Chondrocyte (in vitro differentiated cells): ENCODE data around the gene AK2. TPM values are rescaled to one million over a fixed set of nuclear protein-coding genes. Genes with fewer than 3 reads are reported as not detected.
A peak's percentile ranks its signal among the peaks of the same experiment; 100 is the strongest.

Source experiments
- DNase-seq: peaks from one replicate; pipeline ENCODE4 v3.0.0; 2021; ENCODE audit warnings: mixed read lengths, low spot score
- H3K27ac Mint-ChIP-seq: one replicate; pipeline ENCODE4 v1.8.0; 2021; ENCODE audit warnings: mild to moderate bottlenecking, moderate library complexity, mixed read lengths; ENCODE audit not compliant: unreplicated experiment
- H3K27me3 Mint-ChIP-seq: 2 replicates; pipeline ENCODE4 v1.8.0; 2021; ENCODE audit warnings: low read depth, mixed read lengths
- H3K36me3 Mint-ChIP-seq: 2 replicates; pipeline ENCODE4 v1.8.0; 2021; ENCODE audit warnings: low read depth, mixed read lengths
- H3K4me1 Mint-ChIP-seq: 2 replicates; pipeline ENCODE4 v1.8.0; 2021; ENCODE audit warnings: low read depth, mild to moderate bottlenecking, mixed read lengths
- H3K4me3 Mint-ChIP-seq: one replicate; pipeline ENCODE4 v1.8.0; 2021; ENCODE audit warnings: mild to moderate bottlenecking, moderate library complexity, mixed read lengths; ENCODE audit not compliant: unreplicated experiment
- H3K9me3 Mint-ChIP-seq: 2 replicates; pipeline ENCODE4 v1.8.0; 2021; ENCODE audit warnings: low read depth, mixed read lengths
- total RNA-seq: library from RNA; stranded (reverse); gene quantifications from 3 replicates; pipeline ENCODE4 v1.2.1, GENCODE V29; 2021
- TF ChIP-seq, protein P1 (sequence below): fragments of 200-600 bp; sonication (generic); IDR thresholded peaks from 2 replicates; pipeline ENCODE4 v1.5.0; 2021; ENCODE audit warnings: antibody characterized with exemption, mild to moderate bottlenecking, moderate library complexity

AK2 gene
- total RNA-seq, 1 donor from 2014 or later: 94.9 TPM

DNA sequence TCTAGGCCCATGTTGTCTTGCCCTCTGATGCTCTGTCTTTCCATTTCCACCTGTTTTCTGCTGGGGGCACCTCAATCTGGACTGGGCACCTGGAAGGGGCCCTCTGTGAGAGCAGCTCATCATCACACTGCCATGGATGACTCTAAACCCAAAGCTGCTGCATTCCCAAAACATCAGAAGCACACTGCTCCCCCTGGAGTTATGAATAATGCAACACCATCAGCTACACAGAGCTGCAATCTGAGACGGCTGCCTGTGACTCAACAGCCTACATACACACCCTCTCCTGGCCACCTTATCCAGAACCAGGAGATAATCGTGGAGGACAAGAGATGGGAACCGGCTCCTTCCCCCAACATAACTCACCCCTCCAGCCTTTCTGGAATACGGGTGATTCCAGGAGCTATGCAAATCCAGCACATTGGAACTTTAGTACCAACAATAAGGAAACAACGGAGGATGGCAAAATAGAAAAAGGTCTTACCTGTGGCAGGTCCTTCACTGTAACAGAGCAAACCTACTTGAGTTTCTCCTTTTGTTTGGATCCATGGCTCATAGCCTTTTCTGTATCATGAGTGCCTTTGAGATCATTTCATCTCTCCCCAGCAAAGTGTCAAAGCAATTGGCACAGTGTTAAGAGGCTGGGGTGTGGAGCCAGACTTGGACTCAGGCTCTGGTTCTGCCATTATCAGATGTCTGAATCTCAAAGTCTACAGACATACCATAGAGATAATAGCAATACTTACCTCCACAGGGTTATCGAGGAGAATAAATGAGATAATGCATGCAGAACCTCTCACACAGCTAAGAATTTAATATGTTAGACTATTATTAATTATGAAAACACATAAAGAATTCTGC, 29.3 kb downstream of the AK2 start:
- H3K4me3 Mint-ChIP-seq: no peak overlapping the region
- DNase-seq: no peak
- H3K4me1 Mint-ChIP-seq: peaks cover 41% of the 10 kb centered on the region
- H3K27ac Mint-ChIP-seq: peak overlapping the region; percentile 75
- no peaks in the 10 kb centered on the region for H3K9me3 Mint-ChIP-seq
- H3K36me3 Mint-ChIP-seq: peaks cover 15% of the 10 kb centered on the region
- no peaks in the 10 kb centered on the region for H3K27me3 Mint-ChIP-seq
- TF ChIP-seq, protein P1, sequence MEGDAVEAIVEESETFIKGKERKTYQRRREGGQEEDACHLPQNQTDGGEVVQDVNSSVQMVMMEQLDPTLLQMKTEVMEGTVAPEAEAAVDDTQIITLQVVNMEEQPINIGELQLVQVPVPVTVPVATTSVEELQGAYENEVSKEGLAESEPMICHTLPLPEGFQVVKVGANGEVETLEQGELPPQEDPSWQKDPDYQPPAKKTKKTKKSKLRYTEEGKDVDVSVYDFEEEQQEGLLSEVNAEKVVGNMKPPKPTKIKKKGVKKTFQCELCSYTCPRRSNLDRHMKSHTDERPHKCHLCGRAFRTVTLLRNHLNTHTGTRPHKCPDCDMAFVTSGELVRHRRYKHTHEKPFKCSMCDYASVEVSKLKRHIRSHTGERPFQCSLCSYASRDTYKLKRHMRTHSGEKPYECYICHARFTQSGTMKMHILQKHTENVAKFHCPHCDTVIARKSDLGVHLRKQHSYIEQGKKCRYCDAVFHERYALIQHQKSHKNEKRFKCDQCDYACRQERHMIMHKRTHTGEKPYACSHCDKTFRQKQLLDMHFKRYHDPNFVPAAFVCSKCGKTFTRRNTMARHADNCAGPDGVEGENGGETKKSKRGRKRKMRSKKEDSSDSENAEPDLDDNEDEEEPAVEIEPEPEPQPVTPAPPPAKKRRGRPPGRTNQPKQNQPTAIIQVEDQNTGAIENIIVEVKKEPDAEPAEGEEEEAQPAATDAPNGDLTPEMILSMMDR: peak; percentile 83

DNA sequence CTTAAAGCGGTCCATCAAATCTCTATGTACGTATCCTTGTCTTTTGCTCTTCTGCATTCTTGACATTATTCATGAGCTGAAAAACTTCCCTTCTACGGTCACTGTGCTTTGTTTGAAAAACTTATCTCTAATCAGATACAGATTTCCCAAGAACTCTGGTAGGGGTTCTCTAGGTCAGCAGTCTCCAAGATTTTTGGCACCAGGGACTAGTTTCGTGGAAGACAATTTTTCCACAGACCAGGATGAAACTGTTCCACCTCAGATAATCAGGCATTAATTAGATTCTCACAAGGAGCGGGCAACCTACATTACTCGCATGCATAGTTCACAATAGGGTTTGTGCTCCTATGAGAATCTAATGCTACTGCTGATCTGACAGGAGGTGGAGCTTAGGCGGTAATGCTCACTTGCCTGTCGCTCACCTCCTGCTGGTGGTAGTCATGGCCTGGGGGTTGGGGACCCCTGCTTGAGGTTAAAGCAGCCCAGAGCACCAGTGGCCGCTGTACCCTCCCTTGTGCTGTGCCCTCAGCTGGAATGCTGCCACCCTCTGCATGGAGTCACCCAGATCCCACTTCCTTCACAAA, 30.8 kb downstream of the AK2 start:
- H3K4me1 Mint-ChIP-seq: peaks cover 26% of the 10 kb centered on the region
- peak overlapping the region; percentile 9 for H3K27ac Mint-ChIP-seq
- H3K9me3 Mint-ChIP-seq: no peaks in the 10 kb centered on the region
- peaks cover 8% of the 10 kb centered on the region for H3K36me3 Mint-ChIP-seq
- no peak overlapping the region for H3K4me3 Mint-ChIP-seq
- no peak for DNase-seq
- TF ChIP-seq, protein P1: no peak
- no peaks in the 10 kb centered on the region for H3K27me3 Mint-ChIP-seq

DNA sequence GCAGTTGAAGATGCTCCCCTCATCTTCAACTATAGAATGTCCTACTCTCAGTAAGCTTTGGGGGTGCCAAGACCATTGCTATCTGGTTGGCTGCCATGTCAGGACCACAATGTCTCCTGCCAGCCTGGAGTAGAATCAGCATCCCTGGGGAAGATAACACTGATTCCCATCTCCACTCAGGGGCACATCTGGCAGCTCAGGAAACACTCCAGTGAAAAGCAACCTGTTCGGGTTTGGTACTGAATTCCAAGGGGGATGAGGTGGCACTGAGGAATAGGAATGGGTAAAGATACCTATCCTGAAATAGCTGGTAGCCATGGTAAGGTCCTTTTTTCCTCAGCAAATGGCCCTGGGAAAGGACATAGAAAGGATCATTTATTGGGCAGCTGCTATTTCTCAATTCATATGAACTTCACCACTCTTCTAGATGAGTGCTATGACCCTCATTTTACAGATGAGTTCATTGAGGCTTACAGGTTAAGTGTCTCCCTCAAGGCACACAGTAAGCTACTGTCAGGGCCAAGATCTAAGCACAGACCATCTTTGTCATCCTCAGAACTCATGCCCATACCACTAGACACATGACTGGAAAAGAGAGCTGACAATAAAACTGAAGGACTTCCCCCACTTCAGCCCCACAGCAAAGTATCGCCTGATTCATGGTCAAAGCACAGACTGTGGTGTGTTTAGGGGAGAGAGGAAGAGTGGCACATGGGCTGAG, 31.4 kb downstream of the AK2 start:
- no peak overlapping the region for H3K4me3 Mint-ChIP-seq

DNA sequence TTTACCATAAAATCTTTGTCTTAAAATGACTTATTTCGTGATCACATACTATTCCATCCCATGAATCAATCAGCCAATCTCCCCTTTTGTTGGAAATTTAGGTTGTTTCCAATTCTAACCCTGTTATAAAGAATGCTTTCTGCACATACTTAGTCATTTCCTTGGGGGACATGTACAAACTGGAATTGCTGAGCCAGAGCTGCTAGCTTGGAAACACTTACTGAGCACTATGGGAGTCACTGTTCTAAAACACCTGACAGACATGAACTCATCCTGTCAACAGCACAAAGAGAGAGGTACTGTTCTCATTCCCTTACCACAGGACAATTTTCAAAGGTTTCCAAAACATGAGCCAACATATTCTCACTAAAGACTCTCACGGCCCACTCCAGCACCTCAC, 32.1 kb downstream of the AK2 start:
- H3K4me1 Mint-ChIP-seq: peaks cover 21% of the 10 kb centered on the region
- peaks cover 6% of the 10 kb centered on the region for H3K36me3 Mint-ChIP-seq
- H3K9me3 Mint-ChIP-seq: no peaks in the 10 kb centered on the region
- TF ChIP-seq, protein P1: no peak
- no peak overlapping the region for H3K4me3 Mint-ChIP-seq
- no peaks in the 10 kb centered on the region for H3K27me3 Mint-ChIP-seq
- no peak for DNase-seq
- peak overlapping the region; percentile 55 for H3K27ac Mint-ChIP-seq

More for the DNA sequence above, 31.4 kb downstream of the AK2 start:
- TF ChIP-seq, protein P1: no peak
- Mint-ChIP-seq H3K27ac (no peak overlapping the region), H3K4me1 (peaks cover 21% of the 10 kb centered on the region), H3K27me3 (no peaks in the 10 kb centered on the region), H3K9me3 (no peaks in the 10 kb centered on the region), H3K36me3 (peaks cover 6% of the 10 kb centered on the region)
- no peak for DNase-seq

DNA sequence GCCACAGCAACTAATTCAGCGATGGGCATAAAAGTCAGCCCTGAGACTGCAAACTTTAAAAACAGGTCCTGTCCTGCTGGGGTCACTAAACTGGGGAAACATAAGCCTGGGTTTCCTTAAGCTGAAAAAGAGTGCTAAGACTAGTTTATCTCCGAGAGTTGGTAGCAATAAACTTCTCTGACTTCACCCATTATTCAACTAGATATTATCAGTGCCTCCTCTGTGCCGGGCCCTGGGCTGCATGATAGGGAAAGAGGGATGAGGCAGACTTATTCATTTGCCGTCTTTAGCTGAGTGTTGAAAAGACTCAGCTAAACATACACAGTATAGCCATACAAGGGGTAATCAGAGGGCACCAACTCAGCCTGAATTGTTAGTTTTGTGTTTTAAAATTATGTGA, 33.0 kb downstream of the AK2 start:
- no peak for DNase-seq
- Mint-ChIP-seq H3K36me3 (peaks cover 5% of the 10 kb centered on the region), H3K27ac (no peak overlapping the region), H3K4me1 (peaks cover 21% of the 10 kb centered on the region), H3K4me3 (no peak overlapping the region), H3K9me3 (no peaks in the 10 kb centered on the region), H3K27me3 (no peaks in the 10 kb centered on the region)
- TF ChIP-seq, protein P1: no peak
